Common myeloid progenitor, CD34-positive (primary cell): ENCODE measurements around the gene DRP2.

Experiments
- CTCF ChIA-PET: fragments of 350-600 bp; sonication (Branson Sonifier 250); formaldehyde crosslinking; loops from one replicate; lab custom pipeline; 2021; ENCODE audit warnings: antibody characterized with exemption; lab: Charles Lee
- POLR2A ChIA-PET: fragments of 350-600 bp; sonication (Branson Sonifier 250); formaldehyde crosslinking; loops from one replicate; lab custom pipeline; 2021; ENCODE audit warnings: antibody characterized with exemption; lab: Charles Lee
- DNase-seq, 3 donors: peaks; one replicate each; pipeline versions ENCODE4 v3.0.0 to v3.0.0-alpha.2; 2013
- H3K27ac ChIP-seq, 2 experiments: 1 replicate in 1 of 2; 2 replicates in 1 of 2; pipeline ENCODE4 v1.7.0; 2013; ENCODE audit warnings: inconsistent platforms in 2 of 2, low read length in 2 of 2, mild to moderate bottlenecking in 2 of 2, low read depth in 1 of 2, moderate library complexity in 1 of 2; ENCODE audit not compliant: severe bottlenecking in 2 of 2, insufficient read depth in 1 of 2, poor library complexity in 1 of 2
- H3K27me3 ChIP-seq, 5 experiments: replicated peaks in 2 of 5; 1 replicate in 3 of 5; 2 replicates in 2 of 5; pipeline versions ENCODE4 v1.6.1 to v1.7.0; 2013; ENCODE audit warnings: low read length in 4 of 5, mild to moderate bottlenecking in 2 of 5, moderate library complexity in 2 of 5, inconsistent platforms in 1 of 5; ENCODE audit not compliant: insufficient read depth in 5 of 5, control insufficient read depth in 4 of 5
- H3K36me3 ChIP-seq, 4 experiments: 1 replicate in 2 of 4; 2 replicates in 2 of 4; pipeline versions ENCODE4 v1.6.1 to v1.7.0; 2013; ENCODE audit warnings: low read length in 3 of 4, control low read depth in 1 of 4, mild to moderate bottlenecking in 1 of 4; ENCODE audit not compliant: control insufficient read depth in 4 of 4, insufficient read depth in 4 of 4
- H3K4me1 ChIP-seq, 4 experiments: 1 replicate in 3 of 4; 2 replicates in 1 of 4; pipeline versions ENCODE4 v1.6.1 to v1.7.1; 2013; ENCODE audit warnings: low read length in 3 of 4, mild to moderate bottlenecking in 3 of 4, control low read depth in 1 of 4, inconsistent platforms in 1 of 4, moderate library complexity in 1 of 4; ENCODE audit not compliant: control insufficient read depth in 4 of 4, insufficient read depth in 4 of 4; ENCODE audit errors: control extremely low read depth in 1 of 4
- H3K4me3 ChIP-seq, 7 experiments: 1 replicate in 4 of 7; 2 replicates in 3 of 7; pipeline versions ENCODE4 v1.5.1 to v1.7.0; 2013; ENCODE audit warnings: mild to moderate bottlenecking in 7 of 7, low read length in 6 of 7, moderate library complexity in 6 of 7, inconsistent platforms in 2 of 7, low read depth in 2 of 7, control low read depth in 1 of 7; ENCODE audit not compliant: insufficient read depth in 4 of 7, control insufficient read depth in 1 of 7; ENCODE audit errors: extremely low read depth in 1 of 7
- H3K9me3 ChIP-seq, 5 experiments: 1 replicate in 4 of 5; 2 replicates in 1 of 5; pipeline versions ENCODE4 v1.6.1 to v1.7.1; 2013; ENCODE audit warnings: low read length in 4 of 5, mild to moderate bottlenecking in 2 of 5, inconsistent platforms in 1 of 5, low read depth in 1 of 5, moderate library complexity in 1 of 5; ENCODE audit not compliant: control insufficient read depth in 4 of 5, insufficient read depth in 2 of 5; ENCODE audit errors: control extremely low read depth in 1 of 5
- WGBS: methylation state at CpG from one replicate; pipeline ENCODE4 v1.1.5; 2013; ENCODE audit not compliant: insufficient coverage; 5-methylcytosine and 5-hydroxymethylcytosine counted together

DRP2 gene

GRCh38 chrX:101195442-101196173 lies 24.0 kb upstream of the DRP2 start:
- WGBS: 63% methylated on average over 2 of the region's 3 CpGs

GRCh38 chrX:101203761-101204351 lies 15.7 kb upstream of the DRP2 start:
- Histone ChIP-seq H3K27ac (no peak overlapping the region), H3K4me3 (no peak overlapping the region), H3K36me3 (no peaks in the 10 kb centered on the region), H3K4me1 (peaks cover 0 to 5% (median 2%) of the 10 kb centered on the region in 4 experiments), H3K9me3 (no peaks in the 10 kb centered on the region), H3K27me3 (peaks cover 0 to 4% (median 0%) of the 10 kb centered on the region in 5 experiments)
- CTCF ChIA-PET: no interaction called here
- whole genome bisulfite sequencing: 67% methylated on average over 1 of the region's 2 CpGs
- DNase-seq: no peak
- POLR2A ChIA-PET: no interaction called here

More at GRCh38 chrX:101195442-101196173, 24.0 kb upstream of the DRP2 start:
- Histone ChIP-seq H3K4me1 (no peaks in the 10 kb centered on the region), H3K4me3 (no peak overlapping the region), H3K27ac (no peak overlapping the region), H3K9me3 (peaks cover 0 to 3% (median 0%) of the 10 kb centered on the region in 5 experiments), H3K36me3 (no peaks in the 10 kb centered on the region), H3K27me3 (peaks cover 0 to 11% (median 6%) of the 10 kb centered on the region in 5 experiments)
- POLR2A ChIA-PET: no interaction called here
- no peak for DNase-seq
- CTCF ChIA-PET: interaction anchor here (0.6 kb wide), 1 partner anchor 1308 kb away, joined by 3 read pairs; no protein-coding TSS in a partner anchor

GRCh38 chrX:101206471-101206870 lies 13.1 kb upstream of the DRP2 start:
- Histone ChIP-seq H3K27me3 (peaks cover 0 to 4% (median 0%) of the 10 kb centered on the region in 5 experiments), H3K9me3 (no peaks in the 10 kb centered on the region), H3K27ac (no peak overlapping the region), H3K4me3 (no peak overlapping the region), H3K36me3 (no peaks in the 10 kb centered on the region), H3K4me1 (peaks cover 0 to 5% (median 2%) of the 10 kb centered on the region in 4 experiments)
- peak; percentile 24 to 64 (median 54) for DNase-seq
- ChIA-PET CTCF (interaction anchor here (0.6 to 1.2 kb wide), 2 partner anchors 17 to 312 kb away, joined by 3 read pairs; no protein-coding TSS in a partner anchor), POLR2A (no interaction called here)
- WGBS: 30% methylated on average over 2 of the region's 3 CpGs

GRCh38 chrX:101208152-101208905 lies 11.3 kb upstream of the DRP2 start:
- no peak overlapping the region for H3K4me3 ChIP-seq
- peaks cover 0 to 4% (median 0%) of the 10 kb centered on the region in 5 experiments for H3K27me3 ChIP-seq
- H3K27ac ChIP-seq: no peak overlapping the region
- peaks cover 0 to 5% (median 2%) of the 10 kb centered on the region in 4 experiments for H3K4me1 ChIP-seq
- ChIA-PET POLR2A (no interaction called here), CTCF (interaction anchor here (0.6 kb wide), 1 partner anchor 35 kb away, joined by 3 read pairs; no protein-coding TSS in a partner anchor)
- DNase-seq: peak in 1 of 3 donors; percentile 11
- H3K36me3 ChIP-seq: no peaks in the 10 kb centered on the region
- H3K9me3 ChIP-seq: no peaks in the 10 kb centered on the region
- WGBS: 67% methylated on average over 1 of the region's 4 CpGs

- H3K9me3 ChIP-seq: no peaks in the 10 kb centered on the region
- no CpG with 5 or more reads among the region's 1 CpG for WGBS
- ChIA-PET POLR2A (no interaction called here), CTCF (no interaction called here)
- H3K4me3 ChIP-seq: no peak overlapping the region
- no peaks in the 10 kb centered on the region for H3K36me3 ChIP-seq
- no peak overlapping the region for H3K27ac ChIP-seq
- no peak for DNase-seq
- peaks cover 0 to 5% (median 2%) of the 10 kb centered on the region in 4 experiments for H3K4me1 ChIP-seq
- peaks cover 0 to 4% (median 0%) of the 10 kb centered on the region in 5 experiments for H3K27me3 ChIP-seq
Observed at GRCh38 chrX:101210630-101211029, 9.0 kb upstream of the DRP2 start.

- DNase-seq: no peak
- no peaks in the 10 kb centered on the region for H3K36me3 ChIP-seq
- no peaks in the 10 kb centered on the region for H3K9me3 ChIP-seq
- H3K27me3 ChIP-seq: peaks cover 0 to 3% (median 0%) of the 10 kb centered on the region in 5 experiments
- ChIA-PET CTCF (no interaction called here), POLR2A (no interaction called here)
- 90% methylated on average over 2 of the region's 6 CpGs for WGBS
- H3K4me1 ChIP-seq: peaks cover 0 to 9% (median 0%) of the 10 kb centered on the region in 4 experiments
- no peak overlapping the region for H3K27ac ChIP-seq
- H3K4me3 ChIP-seq: no peak overlapping the region
Observed at GRCh38 chrX:101217689-101218088, 1.9 kb upstream of the DRP2 start.
